HCT116 (cell line): Measurements from ENCODE around the gene CASKIN2. TPM values are rescaled to one million over a fixed set of nuclear protein-coding genes. Genes with fewer than 3 reads are reported as not detected.

Source experiments
- ATAC-seq: fragments of 200-7000 bp; cut with Tn5 transposase; 2 replicates; pipeline ENCODE4 v1.9.1; 2020; ENCODE audit warnings: mild to moderate bottlenecking, moderate library complexity
- BruUV-seq: library from RNA; stranded (reverse); fragments of 400-500 nt; replicated peaks from 2 replicates; lab custom pipeline; 2021; lab: Mats Ljungman, UMichigan
- CTCF ChIA-PET: fragments of 300-600 bp; sonication (Branson Sonifier 250); formaldehyde crosslinking; loops from one replicate; lab custom pipeline; 2021; ENCODE audit warnings: antibody characterized with exemption; lab: Charles Lee
- POLR2A ChIA-PET: fragments of 300-600, 350-600 bp; sonication (Branson Sonifier 250); formaldehyde crosslinking; loops from one replicate; lab custom pipeline; 2021; ENCODE audit warnings: antibody characterized with exemption; lab: Charles Lee
- RAD21 ChIA-PET, 2 experiments: fragments of 300-600 bp; sonication (Branson Sonifier 250); formaldehyde crosslinking; loops; one replicate each; lab custom pipeline; 2023; ENCODE audit warnings: low total read pairs in 2 of 2; ENCODE audit not compliant: uncharacterized antibody in 2 of 2, unreplicated experiment in 2 of 2, low non-redundant PET in 1 of 2; lab: Charles Lee
- DNase-seq: peaks from one replicate; pipeline ENCODE4 v3.0.0-alpha.2; 2010; ENCODE audit warnings: low read depth, low spot score
- H2AFZ ChIP-seq: fragments of 200-600 bp; shearing (Covaris generic), sonication (generic); 2 replicates; pipeline ENCODE4 v1.6.1; 2017; ENCODE audit warnings: low read depth, mixed run types, mixed read lengths, antibody characterized with exemption, low read length; ENCODE audit not compliant: poor library complexity, severe bottlenecking
- H3K27ac ChIP-seq: 2 replicates; pipeline ENCODE4 v1.5.1; 2012; ENCODE audit warnings: low read depth, low read length
- H3K27me3 ChIP-seq: fragments of 200-600 bp; sonication (generic); 2 replicates; pipeline ENCODE4 v1.6.1; 2016; ENCODE audit warnings: mixed run types, low read length, mixed read lengths; ENCODE audit not compliant: insufficient read depth
- H3K36me3 ChIP-seq, 2 experiments: fragments of 200-500 bp in 1 of 2; fragments of 200-600 bp in 1 of 2; sonication (Bioruptor generic) in 1 of 2; sonication (generic) in 1 of 2; 2 replicates each; pipeline versions ENCODE4 v1.5.1 to v1.6.1; 2014 to 2016; ENCODE audit warnings: low read length in 2 of 2, inconsistent platforms in 1 of 2, mixed read lengths in 1 of 2, mixed run types in 1 of 2; ENCODE audit not compliant: insufficient read depth in 2 of 2, control insufficient read depth in 1 of 2
- H3K4me1 ChIP-seq, 2 experiments: fragments of 200-600 bp in 1 of 2; sonication (generic) in 1 of 2; 2 replicates each; pipeline versions ENCODE4 v1.5.1 to v1.6.1; 2012 to 2017; ENCODE audit warnings: low read length in 2 of 2, inconsistent platforms in 1 of 2, mild to moderate bottlenecking in 1 of 2, mixed read lengths in 1 of 2, mixed run types in 1 of 2, moderate library complexity in 1 of 2; ENCODE audit not compliant: insufficient read depth in 2 of 2, control insufficient read depth in 1 of 2
- H3K4me2 ChIP-seq: fragments of 200-600 bp; sonication (generic); 2 replicates; pipeline ENCODE4 v1.6.1; 2017; ENCODE audit warnings: mixed run types, low read length, mixed read lengths
- H3K4me3 ChIP-seq, 2 experiments: fragments of 200-600 bp in 1 of 2; sonication (generic) in 1 of 2; replicated peaks in 1 of 2; 2 replicates each; pipeline ENCODE4 v1.5.1; 2011 to 2016; ENCODE audit warnings: low read length in 2 of 2, control low read depth in 1 of 2, low read depth in 1 of 2, mild to moderate bottlenecking in 1 of 2, mixed read lengths in 1 of 2, mixed run types in 1 of 2
- H3K79me2 ChIP-seq: fragments of 200-600 bp; sonication (generic); 2 replicates; pipeline ENCODE4 v1.6.1; 2017; ENCODE audit warnings: mild to moderate bottlenecking, mixed run types, low read length, moderate library complexity, mixed read lengths; ENCODE audit not compliant: insufficient read depth
- H3K9ac ChIP-seq: fragments of 200-600 bp; sonication (generic); 2 replicates; pipeline ENCODE4 v1.6.1; 2016; ENCODE audit warnings: low read length, mixed read lengths
- H3K9me2 ChIP-seq: fragments of 200-600 bp; sonication (generic), shearing (Covaris generic); 2 replicates; pipeline ENCODE4 v1.6.1; 2017; ENCODE audit warnings: mixed run types, mild to moderate bottlenecking, moderate library complexity; ENCODE audit not compliant: insufficient read depth
- H3K9me3 ChIP-seq, 2 experiments: fragments of 200-500 bp in 1 of 2; fragments of 200-600 bp in 1 of 2; sonication (Bioruptor generic) in 1 of 2; sonication (generic) in 1 of 2; 2 replicates each; pipeline ENCODE4 v1.6.1; 2014 to 2017; ENCODE audit warnings: low read length in 2 of 2, mixed read lengths in 2 of 2, inconsistent platforms in 1 of 2, low read depth in 1 of 2, mild to moderate bottlenecking in 1 of 2, mixed run types in 1 of 2, moderate library complexity in 1 of 2; ENCODE audit not compliant: control insufficient read depth in 1 of 2, insufficient read depth in 1 of 2
- H4K20me1 ChIP-seq: fragments of 200-600 bp; sonication (generic), shearing (Covaris generic); 2 replicates; pipeline ENCODE4 v1.6.1; 2017; ENCODE audit warnings: mixed run types, mild to moderate bottlenecking, moderate library complexity; ENCODE audit not compliant: insufficient read depth
- EGR1 ChIP-seq: IDR thresholded peaks from 2 replicates; pipeline ENCODE4 v1.6.1; 2012; ENCODE audit warnings: low read depth
- ELF1 ChIP-seq: IDR thresholded peaks from 2 replicates; pipeline ENCODE4 v1.6.1; 2012; ENCODE audit warnings: low read depth, borderline replicate concordance
- POLR2A ChIP-seq: IDR thresholded peaks from 2 replicates; pipeline ENCODE4 v1.7.0; 2011; ENCODE audit warnings: borderline replicate concordance; ENCODE audit not compliant: insufficient read depth, insufficient read length; ENCODE audit errors: extremely low read depth
- POLR2AphosphoS5 ChIP-seq: IDR thresholded peaks from 2 replicates; pipeline ENCODE4 v1.6.1; 2011; ENCODE audit warnings: mild to moderate bottlenecking, low read depth, low read length, moderate library complexity
- RAD21 ChIP-seq: IDR thresholded peaks from 2 replicates; pipeline ENCODE4 v1.6.1; 2012; ENCODE audit warnings: low read depth, mild to moderate bottlenecking
- SIN3A ChIP-seq: IDR thresholded peaks from 2 replicates; pipeline ENCODE4 v1.6.1; 2012; ENCODE audit warnings: low read depth
- SP1 ChIP-seq: IDR thresholded peaks from 2 replicates; pipeline ENCODE4 v1.6.1; 2012; ENCODE audit warnings: low read depth
- TCF7L2 ChIP-seq: IDR thresholded peaks from 2 replicates; pipeline ENCODE4 v1.7.0; 2011; ENCODE audit warnings: borderline replicate concordance, inconsistent platforms; ENCODE audit not compliant: insufficient read depth, insufficient read length; ENCODE audit errors: extremely low read depth
- YY1 ChIP-seq: IDR thresholded peaks from 2 replicates; pipeline ENCODE4 v1.6.1; 2011; ENCODE audit warnings: low read length, low read depth, moderate library complexity, mild to moderate bottlenecking; ENCODE audit not compliant: insufficient replicate concordance; ENCODE audit errors: extremely low read depth
- intact Hi-C: fragments of 100-400 bp; cut with micrococcal nuclease; formaldehyde crosslinking; loops from 2 replicates; pipeline ENCODE4 v1.10.0; 2022
- total RNA-seq: library from RNA; stranded (reverse); gene quantifications from one replicate; pipeline ENCODE4 v1.2.1, GENCODE V29; 2021; ENCODE audit not compliant: unreplicated experiment

Gene CASKIN2
- total RNA-seq, 1 experiment from 2014 or later = 38.4 TPM

- peaks cover 12 to 14% of the 10 kb centered on the region in 2 experiments for H3K4me1 ChIP-seq
- intact Hi-C loops = no loop called here
- no peaks in the 10 kb centered on the region for H3K36me3 ChIP-seq
- peak; percentile 98 for ATAC-seq
- H3K4me2 ChIP-seq = peak within 1 kb of the TSS; percentile 90
- no peaks in the 10 kb centered on the region for H3K27me3 ChIP-seq
- ChIA-PET CTCF (interaction anchor here (0.8 to 1.5 kb wide), 4 partner anchors 13 to 176 kb away, joined by 3 to 7 read pairs (median 5); partner anchors contain the start of genes SMIM5 and TSEN54), RAD21 (interaction anchor here (0.5 to 0.8 kb wide), 2 partner anchors 8 to 141 kb away, joined by 3 read pairs; no protein-coding TSS in a partner anchor), POLR2A (interaction anchor here (0.8 to 1.6 kb wide), 8 partner anchors 10 to 302 kb away, joined by 3 to 7 read pairs (median 4); partner anchors contain the start of genes MIF4GD and SLC25A19)
- H3K9me2 ChIP-seq = no peaks in the 10 kb centered on the region
- peak within 1 kb of the TSS; percentile 84 to 98 for H3K4me3 ChIP-seq
- H3K27ac ChIP-seq = peak within 1 kb of the TSS; percentile 68
- TF ChIP-seq TCF7L2 (peak; percentile 33), ELF1 (peak; percentile 100), SIN3A (no peak), EGR1 (peak; percentile 69; the same call in 1 of the 2 replicates), SP1 (peak; percentile 100), YY1 (peak; percentile 100), POLR2A (no peak), RAD21 (no peak), POLR2AphosphoS5 (peak; percentile 43; the same call in 1 of the 2 replicates)
- no TSS peak for BruUV-seq
- no peaks in the 10 kb centered on the region for H3K9me3 ChIP-seq
- no peaks in the 10 kb centered on the region for H4K20me1 ChIP-seq
- H3K9ac ChIP-seq = peak within 1 kb of the TSS; percentile 83
- H3K79me2 ChIP-seq = no peaks in the 10 kb centered on the region; the same call in 1 of the 2 replicates
- peak within 1 kb of the TSS; percentile 10 for H2AFZ ChIP-seq
- DNase-seq = peak; percentile 98
Measured at GRCh38 chr17:75456417-75457046, 58.8 kb downstream of the CASKIN2 start, which contains the start of gene TMEM94. Gene TMEM94 (plus strand): TSS chr17:75456635. CDS start chr17:75471906, 15,271 bp downstream.
